Retinal pigment epithelial cell (primary cell): ENCODE measurements around the gene RNF151.

ENCODE experiments used
- DNase-seq: peaks from one replicate; pipeline ENCODE4 v3.0.0-alpha.2; 2010; ENCODE audit warnings: low read depth
- H3K4me3 ChIP-seq: 2 replicates; pipeline ENCODE4 v1.5.1; 2011; ENCODE audit warnings: mild to moderate bottlenecking, low read length, control low read depth, moderate library complexity
- TF ChIP-seq, protein P1 (sequence below): conservative IDR thresholded peaks from 2 replicates; pipeline ENCODE4 v1.5.1; 2011; ENCODE audit warnings: low read depth, low read length, control low read depth, inconsistent platforms

Gene RNF151

DNA sequence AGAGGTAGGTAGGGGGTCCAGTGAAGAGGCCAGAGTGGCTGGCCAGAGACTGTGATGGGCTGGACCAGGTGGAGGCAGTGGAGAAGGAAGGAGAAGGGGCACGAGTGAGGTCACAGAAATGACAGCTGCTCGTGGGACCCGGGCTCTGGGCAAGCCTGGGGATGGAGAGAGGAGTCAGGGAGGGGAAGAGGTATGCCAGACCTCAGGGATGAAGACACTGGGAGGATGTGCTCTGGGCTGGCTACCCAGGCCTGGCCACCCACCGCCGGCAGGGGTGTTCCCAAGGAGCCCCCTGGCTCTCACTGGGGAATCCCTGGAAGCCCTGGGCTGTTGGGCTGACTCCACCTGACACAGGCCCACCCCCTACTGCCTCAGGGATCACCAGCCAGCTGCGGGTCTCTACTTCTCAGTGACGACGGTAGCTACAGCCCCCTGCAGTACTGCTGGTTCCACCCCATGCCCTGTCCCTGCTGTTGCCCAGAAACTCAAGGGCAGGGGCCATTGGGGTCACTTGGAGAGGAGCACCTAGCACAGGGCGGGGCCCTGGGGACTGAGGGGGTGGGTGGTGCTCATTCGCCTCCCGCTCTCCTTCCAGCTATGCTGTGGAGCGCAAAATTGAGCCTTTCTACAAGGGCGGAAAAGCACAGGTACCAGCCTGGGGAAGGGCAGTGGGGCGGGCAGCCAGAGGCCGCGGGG is 7.0 kb downstream of the RNF151 start:
- no peak for DNase-seq
- TF ChIP-seq, protein P1, sequence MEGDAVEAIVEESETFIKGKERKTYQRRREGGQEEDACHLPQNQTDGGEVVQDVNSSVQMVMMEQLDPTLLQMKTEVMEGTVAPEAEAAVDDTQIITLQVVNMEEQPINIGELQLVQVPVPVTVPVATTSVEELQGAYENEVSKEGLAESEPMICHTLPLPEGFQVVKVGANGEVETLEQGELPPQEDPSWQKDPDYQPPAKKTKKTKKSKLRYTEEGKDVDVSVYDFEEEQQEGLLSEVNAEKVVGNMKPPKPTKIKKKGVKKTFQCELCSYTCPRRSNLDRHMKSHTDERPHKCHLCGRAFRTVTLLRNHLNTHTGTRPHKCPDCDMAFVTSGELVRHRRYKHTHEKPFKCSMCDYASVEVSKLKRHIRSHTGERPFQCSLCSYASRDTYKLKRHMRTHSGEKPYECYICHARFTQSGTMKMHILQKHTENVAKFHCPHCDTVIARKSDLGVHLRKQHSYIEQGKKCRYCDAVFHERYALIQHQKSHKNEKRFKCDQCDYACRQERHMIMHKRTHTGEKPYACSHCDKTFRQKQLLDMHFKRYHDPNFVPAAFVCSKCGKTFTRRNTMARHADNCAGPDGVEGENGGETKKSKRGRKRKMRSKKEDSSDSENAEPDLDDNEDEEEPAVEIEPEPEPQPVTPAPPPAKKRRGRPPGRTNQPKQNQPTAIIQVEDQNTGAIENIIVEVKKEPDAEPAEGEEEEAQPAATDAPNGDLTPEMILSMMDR, result no peak
- no peak overlapping the region for H3K4me3 ChIP-seq

DNA sequence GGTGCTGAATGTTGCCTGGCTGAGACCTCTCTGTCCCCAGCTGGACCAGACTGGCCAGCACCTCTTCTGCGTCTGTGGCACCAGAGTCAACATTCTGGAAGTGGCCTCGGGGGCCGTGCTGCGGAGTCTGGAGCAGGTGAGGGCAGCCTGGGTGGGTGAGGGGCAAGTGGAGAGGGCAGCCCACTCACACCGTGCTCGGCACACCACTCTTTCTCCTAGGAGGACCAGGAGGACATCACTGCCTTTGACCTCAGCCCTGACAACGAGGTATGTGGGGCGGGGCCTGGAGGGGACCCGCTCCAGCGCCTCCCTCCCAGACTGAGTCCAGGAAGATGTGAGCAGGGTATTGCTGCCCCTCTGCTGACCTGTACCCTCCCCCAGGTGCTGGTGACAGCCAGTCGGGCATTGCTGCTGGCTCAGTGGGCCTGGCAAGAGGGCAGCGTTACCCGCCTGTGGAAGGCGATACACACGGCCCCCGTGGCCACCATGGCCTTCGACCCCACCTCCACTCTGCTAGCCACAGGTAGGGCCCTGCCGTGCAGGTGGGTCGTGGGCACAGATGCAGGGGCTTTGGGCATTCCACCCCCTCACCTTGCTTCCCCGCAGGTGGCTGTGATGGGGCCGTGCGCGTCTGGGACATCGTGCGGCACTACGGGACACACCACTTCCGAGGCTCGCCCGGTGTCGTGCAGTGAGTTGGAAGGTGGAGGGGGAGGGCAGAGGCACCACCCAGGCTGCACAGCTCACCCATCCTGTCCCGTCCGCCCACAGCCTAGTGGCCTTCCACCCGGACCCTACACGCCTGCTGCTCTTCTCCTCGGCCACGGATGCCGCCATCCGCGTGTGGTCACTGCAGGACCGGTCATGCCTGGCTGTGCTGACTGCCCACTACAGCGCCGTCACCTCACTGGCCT is 7.8 kb downstream of the RNF151 start:
- H3K4me3 ChIP-seq, result no peak overlapping the region
- no peak for DNase-seq
- TF ChIP-seq, protein P1, result no peak

DNA sequence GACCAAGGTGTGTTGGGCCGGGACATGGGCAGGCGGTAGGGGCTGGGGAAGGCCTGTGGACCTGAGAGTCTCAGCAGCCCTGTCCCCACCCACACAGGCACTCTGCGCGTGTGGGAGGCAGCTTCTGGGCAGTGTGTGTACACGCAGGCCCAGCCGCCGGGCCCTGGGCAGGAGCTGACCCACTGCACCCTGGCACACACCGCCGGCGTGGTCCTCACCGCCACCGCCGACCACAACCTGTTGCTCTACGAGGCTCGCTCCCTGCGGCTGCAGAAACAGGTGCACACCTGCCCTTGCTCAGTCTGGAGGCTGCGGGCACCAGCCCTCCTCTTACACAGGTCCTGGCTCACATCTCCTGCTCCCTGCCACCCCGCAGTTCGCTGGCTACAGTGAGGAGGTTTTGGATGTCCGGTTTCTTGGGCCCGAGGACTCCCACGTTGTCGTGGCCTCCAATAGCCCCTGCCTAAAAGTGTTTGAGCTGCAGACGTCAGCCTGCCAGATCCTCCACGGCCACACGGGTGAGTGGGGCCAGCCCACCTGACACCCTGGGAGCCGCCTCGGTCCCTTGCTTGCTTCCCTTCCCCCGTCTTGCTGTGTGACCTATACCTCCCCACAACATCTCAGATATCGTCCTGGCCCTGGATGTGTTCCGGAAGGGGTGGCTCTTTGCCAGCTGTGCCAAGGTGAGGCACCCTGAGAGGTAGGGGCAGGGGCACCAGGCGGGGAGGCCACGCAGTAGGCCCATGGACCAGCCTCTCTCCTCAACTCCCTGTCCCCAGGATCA is 9.0 kb downstream of the RNF151 start:
- TF ChIP-seq, protein P1, result no peak
- no peak overlapping the region for H3K4me3 ChIP-seq
- no peak for DNase-seq

DNA sequence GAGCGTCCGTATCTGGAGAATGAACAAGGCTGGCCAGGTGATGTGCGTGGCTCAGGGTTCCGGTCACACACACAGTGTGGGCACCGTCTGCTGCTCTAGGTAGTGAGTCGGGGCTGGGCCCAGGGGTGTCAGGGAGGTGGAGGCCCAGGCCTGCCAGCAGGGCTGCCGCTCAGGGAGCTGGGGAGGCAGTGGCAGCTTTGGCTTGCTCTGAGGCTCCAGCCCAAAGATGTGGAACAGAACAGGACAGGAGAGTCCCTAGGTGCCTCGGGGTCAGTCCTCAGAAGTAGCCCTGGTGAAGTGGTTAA is 9.5 kb downstream of the RNF151 start:
- H3K4me3 ChIP-seq, result no peak overlapping the region
- TF ChIP-seq, protein P1, result no peak
- DNase-seq, result no peak

DNA sequence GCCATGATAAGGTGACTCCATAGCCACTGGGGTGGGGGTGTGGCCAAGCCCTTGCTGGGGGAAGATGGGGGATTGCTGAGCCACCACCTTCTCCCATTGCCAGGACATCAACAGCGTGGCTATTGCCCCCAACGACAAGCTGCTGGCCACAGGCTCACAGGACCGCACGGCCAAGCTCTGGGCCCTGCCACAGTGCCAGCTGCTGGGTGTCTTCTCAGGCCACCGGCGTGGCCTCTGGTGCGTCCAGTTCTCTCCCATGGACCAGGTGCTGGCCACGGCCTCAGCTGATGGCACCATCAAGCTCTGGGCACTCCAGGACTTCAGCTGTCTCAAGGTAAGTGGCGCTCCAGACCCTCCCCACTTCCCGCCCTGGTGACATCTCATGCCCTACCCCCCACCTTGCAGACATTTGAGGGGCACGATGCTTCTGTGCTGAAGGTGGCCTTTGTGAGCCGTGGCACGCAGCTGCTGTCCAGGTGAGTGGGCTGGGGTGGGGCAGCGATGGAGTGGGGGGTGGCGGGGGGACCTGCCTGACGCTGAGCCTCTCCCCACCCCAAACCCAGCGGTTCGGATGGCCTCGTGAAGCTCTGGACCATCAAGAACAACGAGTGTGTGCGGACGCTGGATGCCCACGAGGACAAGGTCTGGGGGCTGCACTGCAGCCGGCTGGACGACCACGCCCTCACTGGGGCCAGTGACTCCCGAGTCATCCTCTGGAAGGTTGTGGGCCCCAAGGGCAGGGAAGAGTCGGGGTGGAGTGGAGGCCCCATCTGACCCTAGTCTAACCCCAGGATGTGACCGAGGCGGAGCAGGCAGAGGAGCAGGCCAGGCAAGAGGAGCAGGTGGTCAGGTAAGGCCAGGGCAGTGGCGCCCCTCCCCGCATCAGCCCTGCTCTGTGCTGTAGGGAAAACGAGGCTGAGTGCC is 10.6 kb downstream of the RNF151 start:
- H3K4me3 ChIP-seq, result no peak overlapping the region
- TF ChIP-seq, protein P1, result no peak
- DNase-seq, result no peak

DNA sequence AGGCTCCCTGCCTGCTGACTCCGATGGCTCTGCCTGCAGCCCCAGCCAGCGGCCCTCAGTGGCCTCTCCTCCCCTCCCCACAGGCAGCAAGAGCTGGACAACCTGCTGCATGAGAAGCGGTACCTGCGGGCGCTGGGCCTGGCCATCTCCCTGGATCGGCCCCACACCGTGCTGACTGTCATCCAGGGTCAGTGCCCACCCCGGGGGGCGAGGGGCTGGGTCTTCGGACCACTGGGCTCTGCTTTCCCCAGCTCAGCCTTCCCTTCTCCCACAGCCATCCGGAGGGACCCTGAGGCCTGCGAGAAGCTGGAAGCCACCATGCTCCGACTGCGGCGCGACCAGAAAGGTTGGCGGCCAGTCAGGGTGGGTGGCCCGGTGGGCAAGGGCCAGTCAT is 11.2 kb downstream of the RNF151 start:
- TF ChIP-seq, protein P1, result no peak
- no peak for DNase-seq
- H3K4me3 ChIP-seq, result no peak overlapping the region
